ENCODE results near the gene LYG2. TPM values are rescaled to one million over a fixed set of nuclear protein-coding genes. Genes with fewer than 3 reads are reported as not detected.
"Not testable (repeated sequence)": the region's sequence is repeated elsewhere in the genome, so short reads cannot be mapped to it uniquely, and the experiment has no call there.

Gene LYG2
- total RNA-seq, 1 donor from 2014 or later = not detected

GRCh38 chr2:99240431-99240830, 15.0 kb downstream of the LYG2 start:
- DNase-seq = no peak
- peaks cover 3% of the 10 kb centered on the region for H3K27me3 Mint-ChIP-seq (ENCODE audit: unreplicated experiment)

GRCh38 chr2:99238599-99238998, 16.9 kb downstream of the LYG2 start:
- Mint-ChIP-seq H3K27ac (ENCODE audit: unreplicated experiment) (no peak overlapping the region), H3K27me3 (ENCODE audit: unreplicated experiment) (peaks cover 3% of the 10 kb centered on the region), H3K36me3 (ENCODE audit: unreplicated experiment) (peaks cover 5% of the 10 kb centered on the region), H3K4me1 (ENCODE audit: low read depth, unreplicated experiment) (no peaks in the 10 kb centered on the region), H3K4me3 (ENCODE audit: unreplicated experiment) (no peak overlapping the region), H3K9me3 (ENCODE audit: unreplicated experiment) (peaks cover 2% of the 10 kb centered on the region)
- no peak for DNase-seq
- TF ChIP-seq CTCF (IDR thresholded peaks at IDR 0.05; ENCODE audit: partially characterized antibody, unreplicated experiment) = no peak

More at GRCh38 chr2:99240431-99240830, 15.0 kb downstream of the LYG2 start:
- H3K36me3 Mint-ChIP-seq (ENCODE audit: unreplicated experiment) = peaks cover 5% of the 10 kb centered on the region
- peaks cover 2% of the 10 kb centered on the region for H3K9me3 Mint-ChIP-seq (ENCODE audit: unreplicated experiment)
- no peak for TF ChIP-seq CTCF (IDR thresholded peaks at IDR 0.05; ENCODE audit: partially characterized antibody, unreplicated experiment)
- H3K27ac Mint-ChIP-seq (ENCODE audit: unreplicated experiment) = no peak overlapping the region
- H3K4me3 Mint-ChIP-seq (ENCODE audit: unreplicated experiment) = no peak overlapping the region
- no peaks in the 10 kb centered on the region for H3K4me1 Mint-ChIP-seq (ENCODE audit: low read depth, unreplicated experiment)

- H3K9me3 Mint-ChIP-seq (ENCODE audit: unreplicated experiment) = peaks cover 10% of the 10 kb centered on the region
- not testable (repeated sequence) for DNase-seq; H3K27me3 Mint-ChIP-seq (ENCODE audit: unreplicated experiment); H3K4me3 Mint-ChIP-seq (ENCODE audit: unreplicated experiment); H3K27ac Mint-ChIP-seq (ENCODE audit: unreplicated experiment); H3K4me1 Mint-ChIP-seq (ENCODE audit: low read depth, unreplicated experiment); H3K36me3 Mint-ChIP-seq (ENCODE audit: unreplicated experiment)
Measured at GRCh38 chr2:99233177-99233576, 22.3 kb downstream of the LYG2 start.

- Mint-ChIP-seq H3K4me3 (ENCODE audit: unreplicated experiment) (no peak overlapping the region), H3K36me3 (ENCODE audit: unreplicated experiment) (peaks cover 4% of the 10 kb centered on the region), H3K27me3 (ENCODE audit: unreplicated experiment) (no peaks in the 10 kb centered on the region), H3K27ac (ENCODE audit: unreplicated experiment) (no peak overlapping the region), H3K4me1 (ENCODE audit: low read depth, unreplicated experiment) (no peaks in the 10 kb centered on the region), H3K9me3 (ENCODE audit: unreplicated experiment) (no peaks in the 10 kb centered on the region)
- DNase-seq = no peak
- TF ChIP-seq CTCF (IDR thresholded peaks at IDR 0.05; ENCODE audit: partially characterized antibody, unreplicated experiment) = no peak
Measured at GRCh38 chr2:99217929-99218501, 37.5 kb downstream of the LYG2 start.

- Mint-ChIP-seq H3K27ac (ENCODE audit: unreplicated experiment) (no peak overlapping the region), H3K9me3 (ENCODE audit: unreplicated experiment) (no peaks in the 10 kb centered on the region), H3K4me3 (ENCODE audit: unreplicated experiment) (no peak overlapping the region), H3K4me1 (ENCODE audit: low read depth, unreplicated experiment) (no peaks in the 10 kb centered on the region), H3K36me3 (ENCODE audit: unreplicated experiment) (peaks cover 4% of the 10 kb centered on the region), H3K27me3 (ENCODE audit: unreplicated experiment) (no peaks in the 10 kb centered on the region)
- no peak for TF ChIP-seq CTCF (IDR thresholded peaks at IDR 0.05; ENCODE audit: partially characterized antibody, unreplicated experiment)
- no peak for DNase-seq
Measured at GRCh38 chr2:99216096-99216495, 39.4 kb downstream of the LYG2 start.

Data from glutamatergic neuron (in vitro differentiated cells).